KMS-11 (cell line): ENCODE measurements around the gene CAMTA1.

Experiments
- H2AFZ ChIP-seq: fragments of 200-600 bp; sonication (generic); 2 replicates; pipeline ENCODE4 v1.6.1; 2016; ENCODE audit warnings: antibody characterized with exemption, mixed run types, low read depth
- H3K27ac ChIP-seq: fragments of 200-600 bp; sonication (generic); 2 replicates; pipeline ENCODE4 v1.6.1; 2016; ENCODE audit warnings: mild to moderate bottlenecking, mixed run types
- H3K27me3 ChIP-seq: fragments of 200-600 bp; sonication (generic); 2 replicates; pipeline ENCODE4 v1.6.1; 2017; ENCODE audit warnings: mild to moderate bottlenecking, low read depth, mixed run types, moderate library complexity; ENCODE audit not compliant: insufficient read depth
- H3K36me3 ChIP-seq: fragments of 200-600 bp; sonication (generic); 2 replicates; pipeline ENCODE4 v1.6.1; 2017; ENCODE audit warnings: mild to moderate bottlenecking, mixed run types; ENCODE audit not compliant: insufficient read depth
- H3K4me1 ChIP-seq: fragments of 200-600 bp; sonication (generic); 2 replicates; pipeline ENCODE4 v1.6.1; 2016; ENCODE audit warnings: mild to moderate bottlenecking, low read depth, mixed run types; ENCODE audit not compliant: poor library complexity, severe bottlenecking
- H3K4me2 ChIP-seq: fragments of 200-600 bp; sonication (generic); 2 replicates; pipeline ENCODE4 v1.7.0; 2016; ENCODE audit warnings: mild to moderate bottlenecking, mixed run types
- H3K4me3 ChIP-seq: fragments of 200-600 bp; sonication (generic); IDR thresholded peaks from 2 replicates; pipeline ENCODE4 v1.6.1; 2017; ENCODE audit warnings: low read depth, low read length, mixed read lengths; ENCODE audit not compliant: insufficient read depth
- H3K79me2 ChIP-seq: fragments of 200-600 bp; sonication (generic); 2 replicates; pipeline ENCODE4 v1.6.1; 2016; ENCODE audit warnings: low read depth, mixed run types; ENCODE audit not compliant: insufficient read depth
- H3K9ac ChIP-seq: fragments of 200-600 bp; sonication (generic); 2 replicates; pipeline ENCODE4 v1.6.1; 2016; ENCODE audit warnings: mild to moderate bottlenecking, mixed run types
- H4K20me1 ChIP-seq: fragments of 200-600 bp; sonication (generic); 2 replicates; pipeline ENCODE4 v1.6.1; 2016; ENCODE audit warnings: mild to moderate bottlenecking, mixed run types; ENCODE audit not compliant: insufficient read depth
- CTCF ChIP-seq: fragments of 200-600 bp; sonication (generic); conservative IDR thresholded peaks from 2 replicates; pipeline ENCODE4 v1.6.1; 2017; ENCODE audit warnings: low read depth, mild to moderate bottlenecking, antibody characterized with exemption, low read length, moderate library complexity, mixed read lengths

Gene CAMTA1

GRCh38 chr1:7666249-7666648 lies 881.0 kb downstream of the CAMTA1 start:
- H3K27me3 ChIP-seq: peaks cover 7% of the 10 kb centered on the region; the same call in 1 of the 2 replicates
- H3K4me1 ChIP-seq: peaks cover 4% of the 10 kb centered on the region
- no peak overlapping the region for H3K9ac ChIP-seq
- H2AFZ ChIP-seq: no peak overlapping the region
- H4K20me1 ChIP-seq: no peaks in the 10 kb centered on the region
- H3K27ac ChIP-seq: no peak overlapping the region
- H3K79me2 ChIP-seq: no peaks in the 10 kb centered on the region
- H3K4me3 ChIP-seq: no peak overlapping the region
- H3K4me2 ChIP-seq: no peak overlapping the region
- H3K36me3 ChIP-seq: no peaks in the 10 kb centered on the region
- TF ChIP-seq CTCF: no peak

GRCh38 chr1:7667159-7667558 lies 881.9 kb downstream of the CAMTA1 start:
- Histone ChIP-seq H3K79me2 (no peaks in the 10 kb centered on the region), H3K27me3 (peaks cover 6% of the 10 kb centered on the region; the same call in 1 of the 2 replicates), H4K20me1 (no peaks in the 10 kb centered on the region), H2AFZ (peak overlapping the region; percentile 62; the same call in 1 of the 2 replicates), H3K4me1 (peaks cover 4% of the 10 kb centered on the region), H3K36me3 (no peaks in the 10 kb centered on the region), H3K27ac (no peak overlapping the region), H3K9ac (no peak overlapping the region), H3K4me3 (no peak overlapping the region), H3K4me2 (no peak overlapping the region)
- TF ChIP-seq CTCF: no peak

- Histone ChIP-seq H3K4me1 (peaks cover 9% of the 10 kb centered on the region), H3K27me3 (peaks cover under 1% of the 10 kb centered on the region; the same call in 1 of the 2 replicates), H3K79me2 (no peaks in the 10 kb centered on the region), H3K9ac (no peak overlapping the region), H3K36me3 (no peaks in the 10 kb centered on the region), H3K4me2 (no peak overlapping the region), H3K27ac (no peak overlapping the region), H4K20me1 (no peaks in the 10 kb centered on the region), H3K4me3 (no peak overlapping the region), H2AFZ (peak overlapping the region; percentile 62; the same call in 1 of the 2 replicates)
- peak; percentile 97 for TF ChIP-seq CTCF
Observed at GRCh38 chr1:7667625-7668218, 882.5 kb downstream of the CAMTA1 start.

GRCh38 chr1:7669559-7670311 lies 884.5 kb downstream of the CAMTA1 start:
- Histone ChIP-seq H2AFZ (peak overlapping the region; percentile 95), H3K4me3 (peak overlapping the region; percentile 23), H3K4me2 (peak overlapping the region; percentile 83), H3K27me3 (peaks cover 2% of the 10 kb centered on the region; the same call in 1 of the 2 replicates), H3K9ac (peak overlapping the region; percentile 53; the same call in 1 of the 2 replicates), H3K79me2 (no peaks in the 10 kb centered on the region), H4K20me1 (no peaks in the 10 kb centered on the region), H3K27ac (no peak overlapping the region), H3K4me1 (peaks cover 18% of the 10 kb centered on the region), H3K36me3 (no peaks in the 10 kb centered on the region)
- TF ChIP-seq CTCF: peak; percentile 82
